NCI-H2227 (cell line): ENCODE results near the gene PROKR2.

Source experiments
- DNase-seq: peaks from one replicate; lab custom pipeline; 2025; ENCODE audit not compliant: unreplicated experiment; lab: John Stamatoyannopoulos, UW

PROKR2 gene

DNA sequence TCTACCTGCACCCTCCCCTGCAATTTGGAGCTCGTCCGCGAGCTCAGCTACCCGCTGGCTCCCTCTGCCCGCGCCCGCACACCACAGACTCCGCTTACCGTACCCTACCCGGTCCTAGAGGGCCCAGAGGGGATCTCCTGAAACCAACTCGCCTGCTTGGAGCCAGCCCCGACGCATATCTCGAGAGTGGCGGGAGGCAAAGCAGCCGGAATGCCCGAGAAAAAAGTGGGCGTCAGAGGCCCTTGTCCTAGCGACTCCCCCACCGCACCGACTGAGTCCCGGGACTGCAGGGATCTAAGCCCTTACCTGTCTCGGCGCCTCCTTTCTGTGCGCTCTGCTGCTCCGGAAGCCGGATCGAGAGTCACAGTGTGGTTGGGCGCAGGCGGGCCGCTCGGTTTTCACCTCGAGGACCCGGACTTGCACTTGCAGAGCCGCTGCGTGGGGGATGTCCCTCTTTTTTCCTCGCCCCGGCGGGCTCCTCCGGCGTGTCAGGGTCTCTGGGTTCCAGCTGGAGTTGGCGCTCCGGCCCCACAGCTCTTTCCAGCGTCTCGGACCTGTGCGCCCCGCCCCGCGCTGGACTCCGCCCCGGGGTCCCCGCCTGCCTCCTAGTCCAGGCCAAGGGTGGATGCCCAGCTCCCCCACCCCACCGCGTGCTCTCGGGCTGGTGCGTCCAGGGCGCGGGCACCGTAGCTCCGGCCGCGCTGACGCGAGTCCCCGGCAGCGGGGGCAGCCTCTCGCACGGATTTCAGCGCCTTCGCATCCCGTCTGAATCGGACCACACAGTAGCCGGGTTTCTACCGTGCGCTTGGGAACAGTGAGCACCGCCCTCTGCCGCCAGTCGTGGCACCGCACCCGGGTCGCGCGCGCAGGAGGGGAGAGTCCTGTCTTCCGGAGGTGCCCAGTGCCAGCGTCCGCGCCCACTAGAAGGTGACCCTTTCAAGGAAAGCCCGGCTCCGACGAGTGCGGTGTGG lies at the start of gene PROKR2:
PROKR2 (minus strand) TSS at position 767 of the 971 bp plus-strand sequence. CDS start 2,585 bp downstream, outside the sequence.
- peak; percentile 61 for DNase-seq

DNA sequence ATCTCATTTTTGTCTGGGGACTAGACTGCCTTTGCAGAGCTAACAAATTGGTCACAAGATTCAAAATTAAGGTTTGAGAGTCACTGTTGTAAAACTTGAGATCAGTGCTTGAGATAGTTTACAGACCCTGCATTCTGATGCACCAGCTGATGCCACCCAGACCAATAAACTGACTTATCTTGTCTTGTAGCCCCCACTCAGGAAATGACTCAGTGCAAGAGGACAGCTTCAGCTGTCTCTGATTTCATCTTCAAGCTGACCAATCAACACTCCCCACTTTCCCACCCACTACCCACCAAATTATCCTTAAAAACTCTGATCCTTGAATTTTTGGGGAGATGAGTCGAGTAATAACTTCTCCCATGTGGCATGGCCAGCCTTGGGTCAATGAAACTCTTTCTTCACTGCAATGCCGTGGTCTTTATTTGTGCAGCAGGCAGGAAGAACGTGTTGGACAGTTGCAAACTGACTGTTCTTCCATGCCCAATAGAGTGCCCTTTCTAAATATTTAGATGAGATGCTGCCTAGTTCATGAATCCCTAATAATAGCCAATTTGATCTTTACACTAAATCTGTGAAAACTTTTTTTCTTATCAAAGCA lies 48.3 kb upstream of the PROKR2 start:
- no peak for DNase-seq

DNA sequence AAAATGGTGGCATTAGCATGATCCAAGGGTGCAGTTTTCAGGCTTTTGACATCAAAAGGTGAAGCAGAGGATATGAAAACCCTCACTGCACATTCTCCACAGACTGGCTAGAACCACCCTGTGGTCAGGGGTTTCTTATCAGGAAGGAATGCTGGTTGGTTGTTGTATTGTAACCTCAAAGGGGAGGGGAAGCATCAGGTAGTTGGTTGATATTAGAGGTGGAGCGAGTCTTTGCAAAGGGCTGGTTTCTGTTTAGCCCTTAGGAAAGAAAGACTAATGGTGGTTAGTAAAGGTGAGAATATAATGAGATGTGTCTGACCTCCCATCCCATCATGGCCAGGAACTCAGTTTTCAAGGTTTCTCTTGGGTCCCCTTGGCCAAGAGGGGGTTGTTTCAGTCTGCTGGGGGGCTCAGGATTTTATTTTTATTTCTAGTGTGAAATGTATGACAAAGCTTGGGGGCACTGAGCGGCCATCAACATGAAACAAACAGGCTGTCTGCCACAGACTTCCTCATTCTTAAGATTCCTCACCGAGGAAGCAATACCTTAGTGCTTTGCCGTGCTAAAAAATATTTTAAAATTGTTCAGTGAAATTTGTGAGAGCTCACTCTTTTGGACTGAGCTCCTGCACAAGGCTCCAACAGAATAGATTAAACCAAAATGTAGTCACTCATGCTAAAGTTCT lies 47.5 kb upstream of the PROKR2 start:
- DNase-seq = no peak

DNA sequence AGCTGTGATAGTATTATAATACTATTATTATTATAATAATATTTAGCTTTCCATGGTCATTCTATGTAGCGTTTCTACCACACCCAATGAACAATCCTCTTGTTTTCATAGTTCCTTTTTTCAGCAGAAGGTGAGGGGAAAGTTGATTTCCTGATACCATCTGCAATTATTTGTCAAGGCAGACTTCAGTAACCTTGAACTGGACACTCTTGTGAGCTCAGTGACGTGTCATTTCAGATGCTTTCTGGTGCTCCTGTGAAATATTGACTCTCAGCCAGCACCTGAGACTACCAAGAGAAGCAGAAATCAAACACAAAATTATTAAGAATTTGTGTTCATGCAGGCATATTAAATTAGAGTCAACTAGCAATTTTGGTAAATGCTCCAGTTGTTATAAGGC lies 46.0 kb upstream of the PROKR2 start:
- no peak for DNase-seq

DNA sequence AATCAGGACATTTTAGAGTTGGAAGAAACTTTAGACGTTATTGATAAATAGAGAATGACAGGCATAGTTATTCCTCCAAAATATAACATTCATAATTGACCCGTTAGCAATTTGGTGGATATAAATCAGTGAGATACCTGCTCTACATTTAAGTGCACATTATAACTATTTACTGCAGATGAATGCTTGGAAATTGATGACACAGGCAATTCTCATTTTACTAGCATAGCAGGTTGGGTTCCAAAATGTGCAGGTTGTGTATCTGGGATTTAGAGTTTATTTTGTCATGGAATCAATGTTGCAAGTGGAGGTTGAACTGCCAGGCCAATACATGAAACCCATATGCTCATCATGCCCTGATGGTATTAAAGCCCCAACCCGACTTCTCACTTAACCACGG lies 44.4 kb upstream of the PROKR2 start:
- DNase-seq = no peak

DNA sequence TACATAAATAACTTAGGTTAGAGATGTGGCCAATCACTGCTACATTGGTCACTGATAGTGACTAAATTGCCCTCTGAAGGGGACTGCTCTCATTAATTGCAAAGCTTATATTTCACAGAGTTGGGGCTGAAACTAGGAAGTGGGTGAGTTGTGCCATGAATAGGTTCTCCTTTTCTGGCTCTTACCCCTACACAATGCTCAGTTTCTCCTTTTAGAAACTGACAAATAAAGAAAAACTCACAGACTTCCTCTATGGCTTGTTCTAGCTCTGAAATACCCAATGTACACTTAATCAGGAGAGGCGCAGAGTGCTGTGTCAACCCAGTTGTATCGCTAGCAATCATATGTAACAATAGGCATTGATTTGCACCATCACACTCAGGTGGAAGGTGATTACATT lies 41.2 kb upstream of the PROKR2 start:
- DNase-seq = no peak

DNA sequence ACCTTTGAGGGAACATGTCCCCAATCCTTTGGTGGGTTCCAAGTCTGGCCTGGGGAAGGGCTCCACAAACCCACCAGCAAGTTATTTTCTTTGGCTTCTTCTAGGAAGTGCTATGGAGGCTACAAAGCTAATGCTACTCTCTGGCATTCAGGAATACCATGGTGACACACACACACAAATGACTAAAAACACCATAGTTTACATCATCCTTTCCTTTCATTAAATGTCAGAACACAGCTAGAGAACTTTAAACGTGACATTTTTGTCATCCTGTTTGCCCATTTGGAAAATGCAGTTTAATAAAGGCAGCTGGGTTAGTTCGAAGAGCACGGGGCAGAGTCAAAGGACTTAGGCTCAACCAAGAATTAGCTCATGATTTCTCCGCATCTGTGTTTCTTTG lies 40.2 kb upstream of the PROKR2 start:
- DNase-seq = no peak

DNA sequence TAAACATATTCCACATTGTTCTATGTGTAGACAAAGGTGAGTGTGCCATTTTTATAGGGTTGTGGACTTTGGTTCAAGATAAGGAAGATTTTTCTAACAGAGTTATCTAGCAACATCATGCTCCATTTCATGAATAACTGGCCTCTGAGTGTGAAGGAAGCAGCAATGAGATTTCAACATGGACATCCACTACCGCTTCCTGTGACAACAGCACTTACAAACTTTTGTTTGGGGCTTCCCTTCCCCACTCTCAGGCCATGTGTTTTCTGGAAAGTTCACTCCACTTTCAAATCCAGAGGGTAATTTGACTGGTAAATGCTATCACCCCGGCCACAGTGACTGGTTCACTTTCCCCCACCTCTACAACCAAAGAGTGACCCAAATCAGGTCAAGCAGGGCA lies 38.1 kb upstream of the PROKR2 start:
- no peak for DNase-seq

DNA sequence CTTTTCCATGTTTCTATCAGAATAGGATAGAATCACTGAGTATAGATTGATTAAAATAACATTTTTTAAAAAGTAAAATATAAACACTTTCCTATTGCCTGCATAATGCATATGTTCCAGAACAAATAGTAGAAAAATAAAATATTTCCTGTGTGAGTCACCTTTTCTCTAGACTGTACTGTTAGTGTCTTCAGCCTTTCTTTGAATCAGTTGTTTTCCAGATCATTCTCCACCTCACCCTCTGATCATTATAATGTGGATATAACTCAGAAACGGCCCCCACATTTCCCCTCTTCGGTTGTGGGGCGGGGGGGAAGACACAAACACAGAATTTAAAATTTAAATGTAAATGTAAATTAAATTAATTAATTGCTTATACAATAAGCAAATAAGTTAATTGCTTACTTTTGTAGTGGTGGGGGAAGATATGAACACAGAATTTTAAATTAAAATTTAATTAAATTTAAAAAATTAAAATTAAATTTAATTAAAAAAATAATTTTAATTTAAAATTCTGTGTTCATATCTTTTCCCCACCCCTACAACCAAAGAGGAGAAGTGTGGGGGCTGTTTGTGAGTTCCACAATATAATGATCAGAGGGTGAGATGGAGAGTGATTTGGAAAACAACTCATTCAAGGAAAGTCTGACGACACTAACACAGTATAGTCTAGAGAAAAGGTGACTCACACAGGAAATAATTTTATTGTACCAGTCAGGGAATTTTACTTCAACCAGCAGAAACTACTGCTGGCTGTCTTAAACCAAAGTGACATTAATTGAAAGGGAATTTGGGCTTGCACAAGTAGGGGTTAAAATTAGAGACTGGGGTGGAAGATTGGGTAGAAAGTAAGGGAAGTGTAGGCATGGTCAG lies 37.1 kb upstream of the PROKR2 start:
- no peak for DNase-seq

DNA sequence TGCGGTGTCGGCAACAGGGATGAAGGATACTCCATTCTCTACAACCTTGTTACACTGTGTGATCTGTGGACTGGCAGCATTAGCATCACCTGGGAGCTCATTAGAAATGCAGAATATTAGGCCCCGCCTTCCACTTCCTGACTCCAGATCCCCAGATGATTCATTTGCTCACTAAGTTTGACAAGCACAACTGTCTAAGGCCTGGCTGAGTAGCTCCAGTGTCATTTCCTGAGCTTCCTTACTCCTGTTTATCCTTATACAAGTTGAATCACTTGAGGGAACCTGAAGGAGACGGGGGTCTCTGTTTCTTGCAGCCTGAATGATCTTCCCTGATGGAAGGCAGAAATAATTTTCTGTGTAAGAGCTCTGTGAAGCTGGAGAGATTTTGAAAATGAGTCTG lies 32.7 kb upstream of the PROKR2 start:
- no peak for DNase-seq

DNA sequence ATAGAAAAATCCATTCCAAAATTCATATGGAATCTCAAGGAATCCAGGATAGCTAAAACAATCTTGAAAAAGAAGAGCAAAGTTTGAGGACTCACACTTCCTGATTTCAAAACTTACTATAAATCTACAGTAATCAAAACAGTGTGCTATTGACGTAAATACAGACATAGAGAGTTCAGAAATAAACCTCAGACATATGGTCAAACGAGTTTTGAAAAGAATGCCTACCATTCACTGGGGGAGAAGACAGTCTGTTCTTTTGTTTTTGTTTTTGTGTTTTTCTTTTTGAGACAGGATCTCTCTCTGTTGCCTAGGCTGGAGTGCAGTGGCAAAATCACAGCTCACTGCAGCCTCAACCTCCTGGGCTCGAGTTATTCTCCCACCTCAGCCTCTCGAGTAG lies 25.3 kb upstream of the PROKR2 start:
- no peak for DNase-seq

DNA sequence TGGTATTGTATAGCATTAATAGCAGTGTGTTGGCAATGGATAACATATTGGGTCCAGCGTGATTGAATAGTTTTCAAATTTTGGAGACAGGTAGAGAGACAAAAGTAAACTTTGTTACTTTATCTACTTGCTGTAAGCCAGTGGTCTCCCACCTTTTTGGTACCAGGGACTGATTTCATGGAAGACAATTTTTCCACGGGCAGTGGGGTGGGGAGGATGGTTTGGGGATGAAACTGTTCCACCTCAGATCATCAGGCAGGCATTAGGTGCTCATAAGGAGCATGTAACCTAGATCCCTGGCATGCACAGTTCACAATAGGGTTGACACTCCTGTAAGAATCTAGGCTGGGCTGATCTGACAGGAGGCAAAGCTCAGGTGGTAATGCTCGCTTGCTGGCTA lies 14.6 kb upstream of the PROKR2 start:
- DNase-seq = no peak

DNA sequence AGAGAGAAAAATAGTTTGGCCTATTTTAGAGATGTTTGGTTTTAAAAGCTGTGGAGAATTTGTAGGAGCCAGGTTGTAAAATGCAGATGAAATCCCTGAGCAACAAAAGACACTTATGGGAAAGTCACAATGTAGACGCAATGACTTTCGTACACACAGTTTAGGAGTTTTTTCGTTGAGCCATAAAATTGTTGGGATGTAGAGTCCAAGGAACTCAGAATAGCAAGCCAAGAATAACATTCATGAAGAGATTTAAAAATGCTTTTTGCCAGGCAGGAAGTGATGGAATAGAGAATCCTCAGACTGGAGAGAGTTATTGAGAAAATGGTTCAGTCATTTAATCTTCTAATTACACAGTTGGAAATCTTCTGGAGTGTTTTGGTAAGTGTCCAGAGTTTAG lies 11.5 kb upstream of the PROKR2 start:
- DNase-seq = peak; percentile 9

DNA sequence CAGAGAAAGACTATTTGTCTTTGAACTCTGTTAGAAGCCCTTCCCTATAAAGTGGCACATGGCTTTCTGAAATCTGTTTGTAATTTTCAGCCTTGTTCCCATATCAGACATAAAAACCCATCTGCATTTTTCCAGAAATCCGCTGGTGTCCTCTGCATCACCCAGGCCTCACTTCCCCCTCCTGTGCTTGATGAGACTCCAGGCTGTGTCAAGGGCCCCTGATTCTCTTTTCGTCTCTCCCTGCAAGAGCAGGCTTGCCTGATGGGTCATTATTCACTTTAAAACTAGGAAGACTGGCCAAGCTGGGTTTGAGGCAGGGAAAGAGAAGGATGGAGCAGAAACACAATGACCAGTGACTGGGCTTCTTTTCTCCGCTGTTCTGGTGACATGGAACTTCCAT lies 10.6 kb upstream of the PROKR2 start:
- no peak for DNase-seq

DNA sequence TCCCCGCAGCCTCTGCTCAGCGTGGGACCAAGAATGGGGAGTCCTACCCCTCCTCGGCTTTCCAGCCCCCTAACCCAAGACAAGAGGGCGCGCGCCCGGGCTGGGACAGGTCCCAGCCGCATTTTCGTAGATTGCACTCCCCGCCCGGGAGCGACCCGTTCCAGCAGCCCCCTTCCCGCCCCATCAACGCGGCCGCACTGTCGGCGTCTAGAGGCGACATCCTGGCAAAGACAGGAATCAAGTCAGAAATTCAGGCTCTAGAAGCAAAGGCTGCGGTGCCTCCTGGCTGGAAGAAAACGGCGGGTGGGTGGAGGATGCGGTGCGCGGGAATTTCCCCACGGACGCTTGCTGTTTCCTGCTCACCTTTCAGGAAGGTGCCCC lies 957 bp downstream of the PROKR2 start:
- DNase-seq = no peak

DNA sequence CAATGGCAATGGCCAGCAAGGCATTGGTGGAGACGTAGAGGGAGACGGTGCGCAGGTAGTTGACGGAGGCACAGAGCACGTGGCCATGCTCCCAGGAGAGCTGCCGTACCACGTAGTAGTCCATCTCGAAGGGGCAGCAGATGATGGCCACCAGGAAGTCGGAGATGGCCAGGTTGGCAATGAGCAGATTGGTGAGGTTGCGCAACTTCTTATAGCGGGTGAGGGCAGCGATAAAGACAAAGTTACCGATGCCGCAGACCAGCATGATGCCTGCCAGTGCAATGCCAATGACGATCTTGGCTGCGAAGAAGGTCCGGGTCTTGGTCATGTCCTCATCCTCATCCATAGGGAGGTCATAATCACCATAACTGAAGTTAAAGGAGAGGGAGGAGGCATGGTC lies 2.8 kb downstream of the PROKR2 start:
- no peak for DNase-seq

DNA sequence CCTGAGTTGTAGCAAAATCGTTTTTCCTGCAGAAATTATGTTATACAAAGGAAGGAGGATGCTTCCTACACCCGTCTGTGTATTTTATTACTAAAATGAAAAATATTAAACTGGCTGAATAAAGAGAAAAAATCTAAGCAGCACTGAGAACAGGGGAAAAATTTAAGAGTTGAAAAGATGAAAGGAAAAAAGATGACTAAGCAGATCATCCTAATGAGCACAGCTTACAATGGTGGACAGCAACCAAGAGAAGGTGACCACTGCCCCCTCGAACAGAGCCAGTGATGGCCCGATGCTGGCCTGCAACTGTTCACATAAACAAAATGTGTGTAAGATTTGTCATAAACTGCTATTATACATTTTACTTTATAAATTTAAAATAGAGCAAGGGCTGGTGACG lies 4.2 kb downstream of the PROKR2 start:
- DNase-seq = no peak

DNA sequence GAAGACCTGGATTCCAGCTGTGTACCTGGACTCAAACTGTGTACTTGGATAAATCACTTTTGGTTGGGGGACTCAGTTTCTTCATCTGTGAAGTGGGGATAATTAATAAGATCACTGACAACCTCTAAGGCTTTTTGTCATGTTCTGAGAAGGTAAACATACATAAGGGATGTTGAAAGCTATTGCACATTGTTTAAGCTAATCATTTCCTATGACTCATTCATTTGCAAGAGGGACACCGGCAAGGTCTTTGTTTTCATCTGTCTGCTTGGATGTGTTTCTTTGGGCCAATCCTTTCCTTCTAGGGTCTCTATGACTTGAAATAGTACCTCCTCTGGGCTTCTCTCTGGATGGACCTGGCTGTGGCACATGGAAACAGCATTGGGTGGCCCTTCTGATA lies 6.8 kb downstream of the PROKR2 start:
- DNase-seq = no peak

DNA sequence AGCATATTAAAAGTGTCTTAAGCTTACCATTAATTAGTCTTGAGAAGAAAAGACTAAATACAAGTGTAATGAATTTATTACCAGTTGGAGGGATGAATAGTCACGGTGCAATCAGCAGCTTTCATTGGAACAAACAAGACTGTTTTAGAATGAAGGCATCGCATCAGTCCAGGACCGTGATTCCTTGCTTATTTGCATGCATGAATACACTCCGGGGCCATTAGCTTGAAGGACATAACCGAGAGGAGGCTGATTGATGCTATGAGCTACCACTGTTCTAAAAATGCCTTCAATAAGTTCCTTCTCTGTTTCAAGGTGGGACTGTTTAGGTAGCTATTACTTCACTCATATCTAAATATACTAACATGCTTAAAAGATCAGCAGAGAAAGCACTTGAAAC lies 17.9 kb downstream of the PROKR2 start:
- no peak for DNase-seq

DNA sequence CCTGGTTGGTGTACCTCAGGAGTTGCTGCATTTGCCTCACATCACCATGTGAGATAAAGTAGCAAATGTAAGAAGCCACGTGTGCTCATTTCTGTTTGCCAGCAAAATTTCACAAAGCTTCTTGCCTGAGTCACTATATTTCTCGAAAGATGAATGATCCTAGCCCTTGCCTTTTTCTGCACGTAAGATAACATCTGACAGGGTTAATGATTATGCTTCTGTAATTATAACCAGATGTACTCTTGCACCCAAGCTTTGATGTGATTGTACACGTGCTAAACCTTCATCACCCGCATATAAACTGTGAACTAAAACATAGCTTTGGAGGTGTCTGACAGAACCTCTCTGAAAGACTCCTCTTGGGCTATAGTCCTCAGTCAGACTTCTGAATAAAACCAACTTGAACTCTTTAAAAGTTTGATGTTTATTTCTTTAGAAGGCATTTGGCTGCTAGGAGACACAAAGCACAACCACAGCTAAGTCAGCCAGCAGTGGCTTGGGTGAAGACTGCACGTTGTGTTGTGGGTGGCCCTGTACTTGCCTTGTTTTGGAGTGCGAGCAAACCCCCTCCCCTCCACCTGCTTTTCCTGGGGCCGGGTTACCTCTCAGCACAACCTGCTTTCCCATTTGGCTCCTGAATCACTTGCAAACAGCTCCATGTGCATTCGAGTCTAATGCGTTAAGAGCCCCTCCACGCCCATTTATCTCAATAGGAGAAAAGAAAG lies 19.3 kb downstream of the PROKR2 start:
- DNase-seq = no peak
